HCT116 (cell line): ENCODE data around the gene VAMP8. TPM values are rescaled to one million over a fixed set of nuclear protein-coding genes. Genes with fewer than 3 reads are reported as not detected.

Experiments used
- ATAC-seq: fragments of 200-7000 bp; cut with Tn5 transposase; 2 replicates; pipeline ENCODE4 v1.9.1; 2020; ENCODE audit warnings: mild to moderate bottlenecking, moderate library complexity
- BruUV-seq: library from RNA; stranded (reverse); fragments of 400-500 nt; replicated peaks from 2 replicates; lab custom pipeline; 2021; lab: Mats Ljungman, UMichigan
- CTCF ChIA-PET: fragments of 300-600 bp; sonication (Branson Sonifier 250); formaldehyde crosslinking; loops from one replicate; lab custom pipeline; 2021; ENCODE audit warnings: antibody characterized with exemption; lab: Charles Lee
- POLR2A ChIA-PET: fragments of 300-600, 350-600 bp; sonication (Branson Sonifier 250); formaldehyde crosslinking; loops from one replicate; lab custom pipeline; 2021; ENCODE audit warnings: antibody characterized with exemption; lab: Charles Lee
- RAD21 ChIA-PET, 2 experiments: fragments of 300-600 bp; sonication (Branson Sonifier 250); formaldehyde crosslinking; loops; one replicate each; lab custom pipeline; 2023; ENCODE audit warnings: low total read pairs in 2 of 2; ENCODE audit not compliant: uncharacterized antibody in 2 of 2, unreplicated experiment in 2 of 2, low non-redundant PET in 1 of 2; lab: Charles Lee
- DNase-seq: peaks from one replicate; pipeline ENCODE4 v3.0.0-alpha.2; 2010; ENCODE audit warnings: low read depth, low spot score
- H2AFZ ChIP-seq: fragments of 200-600 bp; shearing (Covaris generic), sonication (generic); 2 replicates; pipeline ENCODE4 v1.6.1; 2017; ENCODE audit warnings: low read depth, mixed run types, mixed read lengths, antibody characterized with exemption, low read length; ENCODE audit not compliant: poor library complexity, severe bottlenecking
- H3K27ac ChIP-seq: 2 replicates; pipeline ENCODE4 v1.5.1; 2012; ENCODE audit warnings: low read depth, low read length
- H3K27me3 ChIP-seq: fragments of 200-600 bp; sonication (generic); 2 replicates; pipeline ENCODE4 v1.6.1; 2016; ENCODE audit warnings: mixed run types, low read length, mixed read lengths; ENCODE audit not compliant: insufficient read depth
- H3K36me3 ChIP-seq, 2 experiments: fragments of 200-500 bp in 1 of 2; fragments of 200-600 bp in 1 of 2; sonication (Bioruptor generic) in 1 of 2; sonication (generic) in 1 of 2; 2 replicates each; pipeline versions ENCODE4 v1.5.1 to v1.6.1; 2014 to 2016; ENCODE audit warnings: low read length in 2 of 2, inconsistent platforms in 1 of 2, mixed read lengths in 1 of 2, mixed run types in 1 of 2; ENCODE audit not compliant: insufficient read depth in 2 of 2, control insufficient read depth in 1 of 2
- H3K4me1 ChIP-seq, 2 experiments: fragments of 200-600 bp in 1 of 2; sonication (generic) in 1 of 2; 2 replicates each; pipeline versions ENCODE4 v1.5.1 to v1.6.1; 2012 to 2017; ENCODE audit warnings: low read length in 2 of 2, inconsistent platforms in 1 of 2, mild to moderate bottlenecking in 1 of 2, mixed read lengths in 1 of 2, mixed run types in 1 of 2, moderate library complexity in 1 of 2; ENCODE audit not compliant: insufficient read depth in 2 of 2, control insufficient read depth in 1 of 2
- H3K4me2 ChIP-seq: fragments of 200-600 bp; sonication (generic); 2 replicates; pipeline ENCODE4 v1.6.1; 2017; ENCODE audit warnings: mixed run types, low read length, mixed read lengths
- H3K4me3 ChIP-seq, 2 experiments: fragments of 200-600 bp in 1 of 2; sonication (generic) in 1 of 2; replicated peaks in 1 of 2; 2 replicates each; pipeline ENCODE4 v1.5.1; 2011 to 2016; ENCODE audit warnings: low read length in 2 of 2, control low read depth in 1 of 2, low read depth in 1 of 2, mild to moderate bottlenecking in 1 of 2, mixed read lengths in 1 of 2, mixed run types in 1 of 2
- H3K79me2 ChIP-seq: fragments of 200-600 bp; sonication (generic); 2 replicates; pipeline ENCODE4 v1.6.1; 2017; ENCODE audit warnings: mild to moderate bottlenecking, mixed run types, low read length, moderate library complexity, mixed read lengths; ENCODE audit not compliant: insufficient read depth
- H3K9ac ChIP-seq: fragments of 200-600 bp; sonication (generic); 2 replicates; pipeline ENCODE4 v1.6.1; 2016; ENCODE audit warnings: low read length, mixed read lengths
- H3K9me2 ChIP-seq: fragments of 200-600 bp; sonication (generic), shearing (Covaris generic); 2 replicates; pipeline ENCODE4 v1.6.1; 2017; ENCODE audit warnings: mixed run types, mild to moderate bottlenecking, moderate library complexity; ENCODE audit not compliant: insufficient read depth
- H3K9me3 ChIP-seq, 2 experiments: fragments of 200-500 bp in 1 of 2; fragments of 200-600 bp in 1 of 2; sonication (Bioruptor generic) in 1 of 2; sonication (generic) in 1 of 2; 2 replicates each; pipeline ENCODE4 v1.6.1; 2014 to 2017; ENCODE audit warnings: low read length in 2 of 2, mixed read lengths in 2 of 2, inconsistent platforms in 1 of 2, low read depth in 1 of 2, mild to moderate bottlenecking in 1 of 2, mixed run types in 1 of 2, moderate library complexity in 1 of 2; ENCODE audit not compliant: control insufficient read depth in 1 of 2, insufficient read depth in 1 of 2
- H4K20me1 ChIP-seq: fragments of 200-600 bp; sonication (generic), shearing (Covaris generic); 2 replicates; pipeline ENCODE4 v1.6.1; 2017; ENCODE audit warnings: mixed run types, mild to moderate bottlenecking, moderate library complexity; ENCODE audit not compliant: insufficient read depth
- EGR1 ChIP-seq: IDR thresholded peaks from 2 replicates; pipeline ENCODE4 v1.6.1; 2012; ENCODE audit warnings: low read depth
- ELF1 ChIP-seq: IDR thresholded peaks from 2 replicates; pipeline ENCODE4 v1.6.1; 2012; ENCODE audit warnings: low read depth, borderline replicate concordance
- FOSL1 ChIP-seq: IDR thresholded peaks from 2 replicates; pipeline ENCODE4 v1.6.1; 2012; ENCODE audit warnings: low read depth
- JUND ChIP-seq: IDR thresholded peaks from 2 replicates; pipeline ENCODE4 v1.6.1; 2012
- SP1 ChIP-seq: IDR thresholded peaks from 2 replicates; pipeline ENCODE4 v1.6.1; 2012; ENCODE audit warnings: low read depth
- YY1 ChIP-seq: IDR thresholded peaks from 2 replicates; pipeline ENCODE4 v1.6.1; 2011; ENCODE audit warnings: low read length, low read depth, moderate library complexity, mild to moderate bottlenecking; ENCODE audit not compliant: insufficient replicate concordance; ENCODE audit errors: extremely low read depth
- intact Hi-C: fragments of 100-400 bp; cut with micrococcal nuclease; formaldehyde crosslinking; loops from 2 replicates; pipeline ENCODE4 v1.10.0; 2022
- total RNA-seq: library from RNA; stranded (reverse); gene quantifications from one replicate; pipeline ENCODE4 v1.2.1, GENCODE V29; 2021; ENCODE audit not compliant: unreplicated experiment

Gene VAMP8
- total RNA-seq, 1 experiment from 2014 or later, result 52.6 TPM

- Histone ChIP-seq H3K4me1 (peaks cover 20 to 23% of the 10 kb centered on the region in 2 experiments), H3K9me2 (no peaks in the 10 kb centered on the region), H3K4me3 (peak overlapping the region in 1 of 2 experiments; percentile 27; a peak in 2 of 4 replicates), H3K79me2 (no peaks in the 10 kb centered on the region), H3K36me3 (peaks cover 0 to 4% of the 10 kb centered on the region in 2 experiments; a peak in 2 of 4 replicates), H3K4me2 (peak overlapping the region; percentile 78), H2AFZ (no peak overlapping the region), H3K27ac (peak overlapping the region; percentile 75), H3K27me3 (no peaks in the 10 kb centered on the region), H3K9ac (peak overlapping the region; percentile 46), H4K20me1 (no peaks in the 10 kb centered on the region), H3K9me3 (no peaks in the 10 kb centered on the region)
- intact Hi-C loops, result no loop called here
- ChIA-PET CTCF (no interaction called here), RAD21 (no interaction called here), POLR2A (interaction anchor here (0.8 to 1.2 kb wide), 4 partner anchors 10 to 171 kb away, joined by 3 to 4 read pairs (median 3); partner anchors contain the start of genes C2orf68, GGCX and RNF181)
- BruUV-seq, result no TSS peak
- peak; percentile 94 for ATAC-seq
- DNase-seq, result no peak
- TF ChIP-seq FOSL1 (peak; percentile 69), JUND (peak; percentile 74), SP1 (0 out of 2 replicates have a peak, but pooled peaks have one; percentile 25), ELF1 (no peak), YY1 (no peak)
These were observed 7.7 kb downstream of the VAMP8 start for GRCh38 chr2:85584857-85585780.

- Histone ChIP-seq H4K20me1 (no peaks in the 10 kb centered on the region), H3K4me2 (peak overlapping the region; percentile 78), H3K36me3 (peaks cover 0 to 4% of the 10 kb centered on the region in 2 experiments; a peak in 2 of 4 replicates), H3K9ac (0 out of 2 replicates have a peak overlapping the region, but pooled peaks have one; percentile 46), H3K4me3 (0 out of 4 replicates have a peak overlapping the region, but pooled peaks of 1 of the 2 experiments have one; percentile 27), H3K27me3 (no peaks in the 10 kb centered on the region), H3K9me2 (no peaks in the 10 kb centered on the region), H3K9me3 (no peaks in the 10 kb centered on the region), H3K79me2 (no peaks in the 10 kb centered on the region), H3K27ac (peak overlapping the region; percentile 75), H2AFZ (no peak overlapping the region), H3K4me1 (peaks cover 20 to 23% of the 10 kb centered on the region in 2 experiments)
- CTCF ChIA-PET, result no interaction called here
- TF ChIP-seq JUND (peak; percentile 35; the same call in 1 of the 2 replicates), EGR1 (no peak)
- RAD21 ChIA-PET, result no interaction called here
- POLR2A ChIA-PET, result interaction anchor here (0.8 to 1.2 kb wide), 3 partner anchors 24 to 171 kb away, joined by 3 to 4 read pairs (median 3); partner anchors contain the start of genes C2orf68 and GGCX
- DNase-seq, result no peak
- peak; percentile 29; the same call in 1 of the 2 replicates for ATAC-seq
- BruUV-seq, result no TSS peak
- intact Hi-C loops, result no loop called here
These were observed 8.4 kb downstream of the VAMP8 start for GRCh38 chr2:85585781-85586105.
